GM13977 (cell line): ENCODE results near the gene CRMP1.

Source experiments
- DNase-seq: peaks from one replicate; pipeline ENCODE4 v3.0.0; 2012; ENCODE audit warnings: low spot score
- in situ Hi-C: fragments of 300-500 bp; cut with MboI; formaldehyde crosslinking; loops from one replicate; pipeline ENCODE4 v1.12.0; 2022; ENCODE audit warnings: low sequenced_read_pairs, low pct_unique_long_range_greater_than_20kb, mixed read lengths, inconsistent platforms; ENCODE audit not compliant: unreplicated experiment
- TF ChIP-seq, protein P1 (sequence below): IDR thresholded peaks from 2 replicates; pipeline ENCODE4 v1.5.1; 2012; ENCODE audit warnings: mild to moderate bottlenecking, control low read depth; ENCODE audit not compliant: insufficient read depth; ENCODE audit errors: extremely low read depth, missing control alignments

The CRMP1 gene

GRCh38 chr4:5926598-5926997, 33.7 kb upstream of the CRMP1 start:
- in situ Hi-C loops = no loop called here
- DNase-seq = no peak

DNA sequence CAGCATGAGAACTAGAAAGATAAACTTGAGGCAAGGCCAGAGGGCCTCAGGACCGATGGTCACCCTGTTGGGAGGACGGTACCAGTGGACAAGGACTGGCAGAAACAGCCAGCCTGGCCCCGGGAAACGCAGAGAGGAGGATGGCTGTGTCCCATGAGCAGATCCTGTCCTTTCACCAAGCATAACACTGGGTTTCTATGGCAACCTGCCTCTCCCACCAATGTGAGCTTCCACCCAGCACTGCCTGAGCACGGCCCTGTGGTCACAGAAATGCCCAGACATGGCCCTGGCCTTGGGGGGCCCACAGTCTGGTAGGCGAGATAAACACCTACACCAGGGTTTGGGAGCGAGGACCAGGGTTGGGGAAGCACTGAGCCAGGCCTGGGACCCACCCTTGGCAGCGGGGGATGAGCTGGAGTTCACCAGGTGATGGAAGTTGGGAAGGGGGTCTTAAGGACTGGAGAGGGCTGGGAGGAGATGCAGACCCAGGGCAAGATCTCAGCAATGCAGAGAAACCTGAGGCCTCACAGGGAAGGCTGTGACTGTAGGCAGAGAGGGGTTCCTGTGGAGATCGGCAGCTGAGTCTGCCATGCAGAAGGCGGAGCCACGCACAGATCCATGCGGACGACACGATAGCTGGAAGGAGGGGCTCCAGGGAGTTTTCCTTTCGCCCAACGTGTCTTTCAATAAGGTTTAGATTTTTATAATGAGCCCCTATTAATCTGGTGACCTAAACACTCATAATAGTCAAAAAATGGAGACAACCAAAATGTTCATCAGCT, 32.7 kb upstream of the CRMP1 start:
- in situ Hi-C loops = no loop called here
- no peak for DNase-seq
- TF ChIP-seq, protein P1, sequence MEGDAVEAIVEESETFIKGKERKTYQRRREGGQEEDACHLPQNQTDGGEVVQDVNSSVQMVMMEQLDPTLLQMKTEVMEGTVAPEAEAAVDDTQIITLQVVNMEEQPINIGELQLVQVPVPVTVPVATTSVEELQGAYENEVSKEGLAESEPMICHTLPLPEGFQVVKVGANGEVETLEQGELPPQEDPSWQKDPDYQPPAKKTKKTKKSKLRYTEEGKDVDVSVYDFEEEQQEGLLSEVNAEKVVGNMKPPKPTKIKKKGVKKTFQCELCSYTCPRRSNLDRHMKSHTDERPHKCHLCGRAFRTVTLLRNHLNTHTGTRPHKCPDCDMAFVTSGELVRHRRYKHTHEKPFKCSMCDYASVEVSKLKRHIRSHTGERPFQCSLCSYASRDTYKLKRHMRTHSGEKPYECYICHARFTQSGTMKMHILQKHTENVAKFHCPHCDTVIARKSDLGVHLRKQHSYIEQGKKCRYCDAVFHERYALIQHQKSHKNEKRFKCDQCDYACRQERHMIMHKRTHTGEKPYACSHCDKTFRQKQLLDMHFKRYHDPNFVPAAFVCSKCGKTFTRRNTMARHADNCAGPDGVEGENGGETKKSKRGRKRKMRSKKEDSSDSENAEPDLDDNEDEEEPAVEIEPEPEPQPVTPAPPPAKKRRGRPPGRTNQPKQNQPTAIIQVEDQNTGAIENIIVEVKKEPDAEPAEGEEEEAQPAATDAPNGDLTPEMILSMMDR = no peak

More at GRCh38 chr4:5926598-5926997, 33.7 kb upstream of the CRMP1 start:
- TF ChIP-seq, protein P1 = no peak

DNA sequence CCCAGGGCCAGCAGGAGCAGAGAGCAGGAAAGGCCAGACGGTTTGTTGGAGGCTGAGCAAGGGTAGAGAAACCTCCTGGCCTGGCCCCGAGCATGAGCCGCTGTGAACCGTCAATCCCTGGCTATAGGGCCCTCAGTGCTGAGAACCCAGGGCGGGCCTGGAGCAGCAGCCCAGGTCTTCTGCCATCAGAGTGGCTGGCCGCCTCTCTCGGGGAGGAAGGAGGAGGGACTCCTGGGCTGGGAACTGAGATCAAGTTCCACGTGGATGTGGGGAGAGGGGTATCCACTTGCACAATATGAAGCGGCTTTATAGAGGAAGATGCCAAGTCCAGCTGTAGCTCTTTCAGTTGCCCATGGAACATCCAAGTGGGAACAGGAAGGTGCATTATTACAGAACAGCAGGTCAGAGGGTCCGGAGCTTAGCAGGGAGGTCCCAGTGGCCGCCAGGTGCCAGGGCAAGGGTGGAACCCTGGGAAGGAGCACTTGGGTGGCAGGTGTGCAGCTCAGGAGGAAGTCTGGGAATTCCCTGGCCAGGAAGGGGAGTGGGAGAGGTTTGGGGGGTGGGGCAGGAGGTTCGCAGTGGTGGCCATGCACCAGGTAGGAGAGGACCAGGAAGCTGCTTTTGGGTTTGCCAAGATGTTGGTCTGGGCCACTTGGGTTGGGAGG, 31.7 kb upstream of the CRMP1 start:
- no peak for DNase-seq
- in situ Hi-C loops = no loop called here
- TF ChIP-seq, protein P1 = no peak

DNA sequence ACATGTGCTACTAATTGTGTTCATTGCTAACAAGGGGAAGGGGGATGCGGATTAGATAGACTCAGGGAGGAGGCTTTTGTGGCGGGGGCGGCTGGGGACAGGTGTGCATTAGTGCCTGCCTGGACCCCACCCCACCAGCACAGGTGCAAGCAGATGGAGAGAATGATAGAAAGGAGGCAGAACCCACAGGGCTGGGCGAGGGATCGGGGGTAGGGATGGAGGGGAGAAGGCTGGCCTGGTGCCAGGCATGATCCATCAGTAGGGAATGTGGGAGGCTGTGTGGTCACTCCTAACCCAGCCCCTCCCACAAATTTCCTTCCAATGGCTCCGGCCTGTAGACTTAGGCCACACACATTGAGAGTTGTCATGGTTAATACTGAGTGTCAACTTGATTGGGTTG, 30.5 kb upstream of the CRMP1 start:
- no peak for DNase-seq
- TF ChIP-seq, protein P1 = no peak
- in situ Hi-C loops = no loop called here

DNA sequence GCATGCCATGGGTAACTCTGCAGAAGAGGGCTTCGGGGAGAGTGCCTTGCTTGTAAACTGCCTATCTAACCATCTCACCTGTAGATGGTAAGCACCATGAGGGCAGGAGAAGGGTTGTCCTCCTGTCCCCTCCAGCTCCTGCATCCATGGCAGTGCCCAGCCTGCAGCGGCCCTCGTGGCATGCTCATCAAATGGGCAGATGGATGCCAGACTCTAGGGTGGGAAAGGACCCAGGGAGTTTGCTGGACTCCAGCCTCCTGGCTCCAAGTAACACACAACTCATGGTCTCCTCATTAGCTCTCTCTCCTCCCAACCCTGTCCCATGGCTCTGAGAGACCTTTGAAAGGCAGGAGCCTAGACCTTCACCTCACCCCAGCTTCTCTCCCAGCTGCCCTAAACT, 29.7 kb upstream of the CRMP1 start:
- in situ Hi-C loops = no loop called here
- TF ChIP-seq, protein P1 = no peak

GRCh38 chr4:5921981-5922380, 29.1 kb upstream of the CRMP1 start:
- no peak for DNase-seq
- in situ Hi-C loops = no loop called here
- TF ChIP-seq, protein P1 = no peak

More for the DNA sequence above, 29.7 kb upstream of the CRMP1 start:
- DNase-seq = no peak
